NCI-H69 (cell line): ENCODE data around the gene TLR9.

ENCODE experiments used
- DNase-seq: peaks from one replicate; lab custom pipeline; 2025; lab: John Stamatoyannopoulos, UW

TLR9 gene

DNA sequence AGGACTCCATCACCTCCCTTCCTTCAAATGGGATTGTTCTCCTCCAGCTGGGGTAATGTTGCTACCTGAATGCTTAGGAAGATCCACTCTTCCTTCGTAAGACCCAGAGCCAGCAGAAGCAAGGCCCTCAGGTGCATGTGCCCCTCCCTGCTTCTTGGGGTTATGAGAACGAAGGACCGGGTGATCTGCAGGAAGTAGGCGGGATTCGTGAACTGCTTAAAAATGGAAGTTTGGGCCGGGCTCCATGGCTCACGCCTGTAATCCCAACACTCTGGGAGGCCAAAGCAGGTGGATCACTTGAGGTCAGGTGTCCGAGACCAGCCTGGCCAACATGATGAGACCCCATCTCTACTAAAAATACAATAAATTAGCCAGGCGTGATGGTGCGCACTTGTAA lies 8.0 kb downstream of the TLR9 start:
- DNase-seq, result no peak

DNA sequence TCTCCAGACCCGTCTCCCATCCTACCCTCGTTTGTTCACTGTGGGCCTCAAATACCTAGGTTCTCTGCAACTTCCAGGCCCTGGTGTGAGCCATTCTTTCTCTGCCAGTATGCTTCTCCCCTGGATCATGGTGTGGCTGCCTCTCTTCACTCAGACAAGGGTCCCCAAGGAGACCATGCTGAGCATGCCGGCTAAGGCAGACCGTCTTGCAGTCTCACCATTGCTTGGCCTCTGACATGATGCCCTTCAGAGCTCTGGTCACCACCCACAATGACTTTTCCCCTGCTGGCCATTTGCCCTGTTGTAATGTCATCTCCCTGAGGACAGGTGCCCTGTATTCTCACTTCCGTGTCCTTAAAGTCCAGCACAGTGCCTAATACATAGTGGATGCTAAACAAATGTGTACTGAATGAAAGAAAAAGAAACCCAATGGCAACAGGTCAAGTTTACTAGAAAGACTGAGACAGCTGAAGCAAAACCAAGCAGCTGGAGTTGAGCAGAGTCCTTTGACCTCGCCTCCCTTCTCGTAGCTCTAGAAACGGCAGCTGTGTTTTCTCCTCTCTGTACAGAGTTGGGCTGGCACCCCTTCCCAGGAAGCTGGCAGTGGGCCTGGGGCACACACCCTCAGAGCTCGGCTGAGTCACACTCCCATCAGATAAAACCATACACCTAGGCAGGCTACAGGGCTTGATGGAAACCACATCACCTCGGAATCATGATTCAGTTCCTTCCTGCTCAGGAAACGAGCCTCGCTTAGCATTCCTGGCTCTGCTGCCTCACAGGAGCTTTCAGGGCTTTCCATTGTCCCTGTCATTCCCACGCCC lies 8.6 kb downstream of the TLR9 start:
- peak; percentile 53 for DNase-seq

DNA sequence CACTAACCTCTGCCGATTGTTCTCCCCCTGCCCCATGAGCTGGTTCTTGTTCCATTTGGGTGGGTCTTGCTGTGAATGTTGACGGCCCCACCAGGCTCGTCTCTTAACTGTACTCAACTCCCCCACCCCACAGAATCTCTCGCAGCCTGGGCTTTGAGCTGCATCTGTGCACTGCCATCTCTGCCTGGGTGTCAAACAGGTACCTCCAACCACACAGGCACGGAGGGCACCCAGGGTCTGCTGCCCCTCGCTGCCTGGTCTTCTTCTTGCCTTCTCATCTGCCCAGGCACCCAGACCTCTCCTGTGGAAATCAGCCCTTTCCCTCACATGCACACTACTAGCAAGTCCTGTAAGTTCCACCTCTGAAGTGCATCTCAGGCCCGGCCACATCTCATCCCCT lies 10.1 kb downstream of the TLR9 start:
- no peak for DNase-seq

DNA sequence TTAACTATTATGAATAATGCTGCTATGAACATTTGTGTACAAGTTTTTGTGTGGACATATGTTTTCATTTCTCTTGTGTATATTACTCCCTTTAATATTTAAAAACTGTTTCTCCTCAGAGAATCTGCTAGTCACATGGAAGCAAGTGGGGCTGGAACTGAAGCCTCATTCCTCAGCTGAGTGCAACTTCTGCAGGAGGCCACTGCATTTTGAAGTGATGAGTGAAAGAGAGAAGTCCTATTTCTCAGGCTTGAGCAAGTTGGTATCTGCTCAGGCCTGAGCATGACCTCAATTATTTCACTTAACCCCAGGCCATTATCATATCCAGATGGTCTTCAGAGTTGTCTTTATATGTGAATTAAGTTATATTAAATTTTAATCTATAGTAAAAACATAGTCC lies 11.5 kb downstream of the TLR9 start:
- no peak for DNase-seq

DNA sequence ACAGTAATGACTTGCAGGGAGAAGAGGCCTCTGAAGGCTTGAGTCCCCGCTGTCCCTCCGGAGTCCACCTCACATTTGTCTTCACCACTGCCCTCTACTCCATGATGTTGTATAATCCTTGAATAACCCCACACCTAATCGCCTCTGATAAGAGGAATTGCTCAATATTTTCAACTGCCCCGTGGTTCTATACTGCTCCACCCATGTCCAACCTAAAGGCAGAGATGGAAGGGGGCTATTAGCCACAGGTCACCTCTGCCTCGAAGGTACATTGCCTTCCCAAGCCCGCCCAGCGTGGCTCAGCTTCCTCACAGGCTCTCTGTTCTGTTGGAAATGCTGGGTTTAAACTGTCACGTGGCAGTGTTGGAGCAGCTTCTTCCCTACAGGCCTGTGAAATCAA lies 12.4 kb downstream of the TLR9 start:
- no peak for DNase-seq

DNA sequence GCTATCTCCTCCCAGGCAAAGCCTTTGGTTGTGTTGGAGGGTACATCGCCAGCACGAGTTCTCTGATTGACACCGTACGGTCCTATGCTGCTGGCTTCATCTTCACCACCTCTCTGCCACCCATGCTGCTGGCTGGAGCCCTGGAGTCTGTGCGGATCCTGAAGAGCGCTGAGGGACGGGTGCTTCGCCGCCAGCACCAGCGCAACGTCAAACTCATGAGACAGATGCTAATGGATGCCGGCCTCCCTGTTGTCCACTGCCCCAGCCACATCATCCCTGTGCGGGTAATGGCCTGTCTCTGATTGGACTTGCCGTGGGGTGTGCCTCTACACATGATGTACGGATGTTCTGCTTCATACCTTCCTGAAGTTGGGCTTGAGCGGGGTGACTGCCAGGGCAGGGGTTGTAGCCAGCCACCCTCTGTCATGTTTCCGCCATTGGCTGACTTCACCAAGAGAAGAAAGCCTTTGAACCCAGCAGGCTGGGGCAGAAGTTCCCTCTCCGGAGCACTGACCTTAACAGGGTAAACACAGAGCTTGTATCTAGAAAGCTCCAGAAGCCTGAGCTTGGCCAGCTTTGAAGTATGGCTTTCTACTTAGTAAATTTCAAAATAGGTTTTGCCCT lies 14.1 kb downstream of the TLR9 start:
- no peak for DNase-seq

DNA sequence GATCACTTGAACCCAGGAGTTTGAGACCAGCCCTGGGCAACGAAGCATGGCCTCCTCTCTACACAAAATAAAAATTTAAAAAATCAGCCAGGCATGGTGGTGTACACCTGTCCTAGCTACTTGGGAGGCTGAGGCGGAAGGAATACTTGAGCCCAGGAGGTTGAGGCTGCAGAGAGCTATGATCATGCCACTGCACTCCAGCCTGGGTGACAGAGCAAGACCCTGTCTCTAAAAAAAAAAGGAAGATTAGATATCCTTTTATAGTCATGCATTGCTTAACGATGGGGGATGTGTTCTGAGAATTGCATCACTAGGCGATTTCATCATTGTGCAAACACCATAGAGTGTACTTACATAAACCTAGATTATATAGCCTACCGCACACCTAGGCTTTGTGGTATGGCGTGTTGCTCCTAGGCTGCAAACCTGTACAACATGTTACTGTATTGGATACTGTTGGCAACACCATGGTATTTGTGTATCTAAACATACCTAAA lies 14.8 kb downstream of the TLR9 start:
- peak; percentile 9 for DNase-seq

DNA sequence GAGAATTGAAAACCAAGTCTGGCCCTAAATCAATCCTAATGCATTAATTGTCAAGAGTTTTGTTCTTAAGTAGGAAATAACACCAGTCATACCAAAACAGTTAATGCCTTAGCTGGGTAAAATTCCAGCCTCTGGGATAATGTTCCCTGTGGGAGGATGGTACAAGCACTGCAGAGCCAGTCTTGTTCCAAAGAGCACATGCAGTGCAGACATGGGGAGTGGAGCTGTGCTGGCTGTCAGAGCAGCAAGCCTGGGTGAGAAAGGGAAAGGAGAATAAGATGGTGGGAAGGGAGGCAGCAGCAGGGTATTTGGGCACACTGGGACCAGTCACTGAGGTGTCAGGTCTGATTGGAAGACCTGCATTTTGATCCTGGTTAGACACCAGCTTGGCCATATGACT lies 15.4 kb downstream of the TLR9 start:
- no peak for DNase-seq

DNA sequence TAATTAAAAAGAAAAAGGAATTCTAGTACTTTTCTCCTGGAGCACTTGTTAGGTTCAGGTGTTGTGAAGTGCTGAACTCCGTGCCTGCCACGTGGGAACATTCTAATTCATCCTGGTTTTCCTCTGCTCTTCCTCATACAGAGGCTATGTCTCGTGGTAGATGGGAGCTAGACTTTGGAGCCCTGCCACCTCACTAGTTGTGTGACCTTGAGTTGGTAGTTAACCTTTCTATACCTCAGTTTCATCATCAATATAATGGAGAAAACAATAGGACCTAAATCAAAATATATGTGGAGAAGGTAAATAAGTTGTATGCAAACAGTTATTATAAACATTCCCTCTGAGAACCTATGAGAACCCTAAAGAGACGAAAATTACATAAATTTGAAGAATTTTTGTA lies 16.9 kb downstream of the TLR9 start:
- DNase-seq, result no peak

DNA sequence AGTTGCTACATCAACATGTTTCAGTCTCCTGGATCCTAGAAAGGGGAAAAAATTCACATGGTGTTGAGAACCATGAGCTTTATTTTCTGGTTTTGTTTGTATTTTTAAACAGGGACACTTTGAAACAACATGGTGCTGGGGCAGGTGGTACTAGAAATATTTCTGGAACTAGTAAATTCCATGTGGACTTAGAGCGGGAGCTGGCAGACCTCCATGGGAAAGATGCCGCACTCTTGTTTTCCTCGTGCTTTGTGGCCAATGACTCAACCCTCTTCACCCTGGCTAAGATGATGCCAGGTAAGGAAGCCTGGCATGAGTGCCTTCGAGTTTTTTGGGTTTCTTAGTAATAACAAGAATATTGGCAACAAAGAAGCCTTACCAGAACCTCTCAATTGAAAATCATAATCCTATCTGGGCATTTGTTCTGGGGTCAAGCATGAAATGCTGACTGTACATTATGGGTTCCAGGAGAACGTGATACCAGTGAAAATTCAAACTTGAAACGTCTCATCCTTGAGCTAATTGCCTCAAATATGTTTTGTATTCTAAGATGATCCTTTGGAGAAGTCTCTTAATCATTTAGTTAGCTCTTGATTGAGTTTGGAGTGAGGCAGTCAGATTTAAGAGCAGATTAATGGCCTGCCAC lies 19.6 kb downstream of the TLR9 start:
- no peak for DNase-seq

DNA sequence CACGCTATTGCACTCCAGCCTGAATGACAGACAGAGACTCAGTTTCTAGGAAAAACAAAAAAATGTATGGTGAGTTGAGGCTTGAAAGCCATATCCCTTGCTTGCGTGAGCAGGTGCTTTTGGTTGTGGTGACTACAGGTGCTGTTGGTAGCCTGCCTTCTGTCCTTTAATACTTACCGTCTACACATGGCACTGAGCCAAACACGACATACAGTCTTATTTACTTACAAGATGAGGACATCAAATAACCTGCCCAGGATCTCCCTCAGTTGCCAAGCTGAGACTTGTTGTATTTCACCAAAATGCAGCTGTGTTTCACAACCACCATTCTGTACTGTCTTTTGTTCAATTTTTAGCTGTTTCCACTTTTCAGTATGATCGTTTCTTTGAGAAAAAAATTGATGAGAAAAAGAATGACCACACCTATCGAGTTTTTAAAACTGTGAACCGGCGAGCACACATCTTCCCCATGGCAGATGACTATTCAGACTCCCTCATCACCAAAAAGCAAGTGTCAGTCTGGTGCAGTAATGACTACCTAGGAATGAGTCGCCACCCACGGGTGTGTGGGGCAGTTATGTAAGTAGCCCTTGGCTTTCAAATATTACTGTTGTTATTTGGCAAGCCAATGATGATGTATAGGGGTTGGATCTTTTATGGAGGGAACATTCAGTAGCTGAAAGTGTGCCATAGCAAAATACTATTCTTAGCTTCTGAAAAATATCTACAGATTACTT lies 20.9 kb downstream of the TLR9 start:
- peak; percentile 91 for DNase-seq

DNA sequence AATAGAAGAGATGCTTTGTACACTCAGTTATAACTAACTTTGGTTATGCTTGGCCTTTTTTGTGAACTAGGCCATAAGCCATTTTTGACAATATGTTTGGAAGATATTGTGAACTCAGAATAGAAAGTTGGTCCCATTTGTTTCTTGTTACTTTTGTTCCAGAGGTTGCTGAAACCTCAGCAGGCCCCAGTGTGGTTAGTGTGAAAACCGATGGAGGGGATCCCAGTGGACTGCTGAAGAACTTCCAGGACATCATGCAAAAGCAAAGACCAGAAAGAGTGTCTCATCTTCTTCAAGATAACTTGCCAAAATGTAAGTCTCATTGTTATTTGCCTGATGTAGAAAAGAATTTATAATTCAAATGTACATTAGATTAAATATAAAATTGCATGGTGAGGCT lies 21.7 kb downstream of the TLR9 start:
- no peak for DNase-seq

DNA sequence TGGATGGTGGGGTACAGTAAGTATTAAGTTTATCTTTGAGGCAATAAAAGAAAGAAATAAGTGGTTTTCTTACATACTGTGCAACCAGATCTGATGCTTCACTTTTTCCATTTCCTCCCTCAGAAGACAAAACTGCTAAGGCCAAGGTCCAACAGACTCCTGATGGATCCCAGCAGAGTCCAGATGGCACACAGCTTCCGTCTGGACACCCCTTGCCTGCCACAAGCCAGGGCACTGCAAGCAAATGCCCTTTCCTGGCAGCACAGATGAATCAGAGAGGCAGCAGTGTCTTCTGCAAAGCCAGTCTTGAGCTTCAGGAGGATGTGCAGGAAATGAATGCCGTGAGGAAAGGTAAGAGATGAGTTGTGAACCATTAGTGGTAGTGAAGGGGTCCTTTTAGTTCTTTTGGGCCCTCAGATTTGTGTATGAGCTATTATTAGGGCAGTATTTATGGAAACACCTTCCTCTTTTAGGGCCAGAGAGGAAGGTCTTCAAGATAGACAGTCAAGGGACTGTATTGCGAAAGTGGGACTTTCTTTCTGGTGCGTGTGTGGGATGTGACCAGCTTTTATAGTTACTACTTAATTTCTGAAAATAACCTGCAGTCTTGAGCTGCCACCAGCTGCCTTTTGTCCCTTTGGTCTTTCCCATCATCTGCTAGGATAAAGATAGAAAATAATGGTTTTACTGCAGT lies 22.9 kb downstream of the TLR9 start:
- no peak for DNase-seq

DNA sequence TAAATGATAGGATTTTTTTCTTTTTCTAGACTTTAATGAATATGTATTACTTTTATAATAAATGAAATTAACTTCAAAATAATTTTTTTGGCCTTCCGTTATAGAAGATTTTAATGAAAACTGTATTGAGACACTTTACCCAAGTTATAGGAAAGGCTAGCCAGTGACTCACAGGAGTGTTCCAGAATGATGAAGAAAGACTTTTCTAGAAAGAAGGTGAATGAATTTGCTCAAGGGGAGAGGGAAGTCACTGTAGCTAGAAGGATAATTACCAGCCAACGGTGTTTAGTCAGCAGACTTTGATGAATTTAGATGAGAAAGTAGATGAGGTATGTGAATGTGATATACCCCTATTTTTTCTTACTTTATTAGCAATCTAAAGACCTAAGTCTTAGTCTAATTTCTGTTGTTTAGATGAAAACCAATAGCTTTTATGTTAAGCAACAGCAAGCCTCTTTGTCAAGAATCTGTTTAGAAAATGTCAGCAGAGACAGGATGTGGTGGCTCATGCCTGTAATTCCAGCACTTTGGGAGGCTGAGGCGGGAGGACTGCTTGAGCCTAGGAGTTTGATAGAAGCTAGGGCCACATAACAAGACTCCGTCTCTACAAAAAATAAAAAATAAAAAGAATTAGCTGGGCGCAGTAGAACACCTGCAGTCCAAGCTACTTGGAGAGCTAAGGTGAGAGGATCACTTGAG lies 24.3 kb downstream of the TLR9 start:
- DNase-seq, result no peak

DNA sequence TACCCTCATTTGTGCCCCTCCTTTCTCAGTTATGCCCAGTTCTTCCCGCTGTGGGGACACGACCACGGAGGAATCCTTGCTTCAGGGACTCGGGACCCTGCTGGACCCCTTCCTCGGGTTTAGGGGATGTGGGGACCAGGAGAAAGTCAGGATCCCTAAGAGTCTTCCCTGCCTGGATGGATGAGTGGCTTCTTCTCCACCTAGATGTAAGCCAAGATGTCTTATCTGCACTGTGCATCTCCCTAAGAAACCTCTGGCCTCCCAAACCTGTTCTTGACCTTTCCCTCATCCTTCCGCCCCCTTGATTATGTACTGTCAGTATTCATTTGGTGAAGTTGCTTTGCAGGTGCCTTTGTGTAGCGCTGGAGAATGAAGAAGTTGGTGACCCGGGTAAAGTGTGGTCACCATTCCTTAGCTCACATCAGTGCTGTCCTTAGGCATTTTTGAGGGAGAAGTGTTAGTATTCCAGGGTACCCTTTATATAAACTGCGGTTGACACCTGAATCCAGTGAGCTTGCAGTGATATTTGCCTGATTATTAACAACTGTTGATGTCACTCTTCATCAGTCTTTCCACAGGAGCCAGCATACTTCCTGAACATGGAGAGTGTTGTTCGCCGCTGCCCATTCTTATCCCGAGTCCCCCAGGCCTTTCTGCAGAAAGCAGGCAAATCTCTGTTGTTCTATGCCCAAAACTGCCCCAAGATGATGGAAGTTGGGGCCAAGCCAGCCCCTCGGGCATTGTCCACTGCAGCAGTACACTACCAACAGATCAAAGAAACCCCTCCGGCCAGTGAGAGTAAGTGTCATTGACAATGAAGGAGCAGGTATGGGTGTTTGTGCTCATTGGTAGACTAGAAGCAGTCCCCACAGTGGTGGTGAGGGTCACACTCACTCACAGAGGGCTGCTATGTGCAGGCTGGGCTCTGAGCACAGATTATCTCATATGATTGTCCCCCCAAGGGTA lies 26.5 kb downstream of the TLR9 start:
- no peak for DNase-seq

DNA sequence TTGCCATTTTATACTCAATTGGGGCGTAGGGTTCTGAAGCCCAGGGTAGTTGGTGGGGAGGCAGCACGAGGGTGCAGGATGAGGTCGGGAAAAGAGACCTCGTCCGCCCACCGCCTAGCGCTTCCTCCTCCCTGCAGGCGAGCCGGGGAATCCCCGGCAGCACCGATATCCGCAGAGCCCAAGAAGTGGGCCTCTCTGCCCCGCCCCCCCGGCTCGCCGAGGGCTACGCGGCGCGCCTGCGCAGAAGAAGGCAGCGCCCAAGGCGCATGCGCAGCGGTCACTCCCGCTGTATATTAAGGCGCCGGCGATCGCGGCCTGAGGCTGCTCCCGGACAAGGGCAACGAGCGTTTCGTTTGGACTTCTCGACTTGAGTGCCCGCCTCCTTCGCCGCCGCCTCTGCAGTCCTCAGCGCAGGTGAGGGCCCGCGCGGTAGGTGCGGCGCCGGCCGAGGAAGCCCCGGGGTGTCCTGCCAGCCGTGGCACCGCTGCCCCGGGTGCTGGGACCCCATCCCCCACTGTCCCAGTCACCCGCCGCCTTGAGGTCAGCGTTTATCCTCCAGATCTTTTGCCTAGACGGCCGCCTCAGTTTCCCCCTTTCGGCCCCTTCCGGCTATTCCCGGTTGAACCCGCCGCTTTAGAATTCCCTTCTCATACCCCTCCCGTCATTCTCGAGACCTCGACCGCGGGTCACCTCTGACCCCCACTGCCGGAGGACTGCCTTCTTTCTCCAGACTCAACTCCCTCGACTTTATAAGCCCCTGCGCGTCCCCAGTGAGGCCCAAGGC lies 27.4 kb downstream of the TLR9 start, which contains the start of gene ALAS1:
Gene ALAS1 (plus strand): TSS at position 319 of the 784 bp plus-strand sequence. CDS start 1,082 bp downstream, outside the sequence.
- DNase-seq, result peak; percentile 88

DNA sequence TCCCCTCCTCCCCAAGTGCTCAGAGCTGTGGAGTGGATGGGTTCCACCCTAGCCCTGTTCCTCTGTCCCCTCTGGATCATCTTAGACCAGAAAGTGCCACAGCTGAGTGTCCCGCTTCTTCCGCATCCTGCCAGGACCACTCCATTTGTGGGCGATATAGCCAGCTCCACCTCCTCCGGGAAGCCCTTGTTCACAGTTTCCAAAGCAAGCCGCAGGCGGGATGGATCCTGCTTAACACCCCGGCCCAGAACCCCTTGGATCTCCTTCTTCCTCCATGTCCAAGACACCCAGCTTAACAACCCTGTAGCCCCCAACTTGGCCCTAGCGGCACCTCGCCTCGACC lies 28.0 kb downstream of the TLR9 start:
- no peak for DNase-seq

DNA sequence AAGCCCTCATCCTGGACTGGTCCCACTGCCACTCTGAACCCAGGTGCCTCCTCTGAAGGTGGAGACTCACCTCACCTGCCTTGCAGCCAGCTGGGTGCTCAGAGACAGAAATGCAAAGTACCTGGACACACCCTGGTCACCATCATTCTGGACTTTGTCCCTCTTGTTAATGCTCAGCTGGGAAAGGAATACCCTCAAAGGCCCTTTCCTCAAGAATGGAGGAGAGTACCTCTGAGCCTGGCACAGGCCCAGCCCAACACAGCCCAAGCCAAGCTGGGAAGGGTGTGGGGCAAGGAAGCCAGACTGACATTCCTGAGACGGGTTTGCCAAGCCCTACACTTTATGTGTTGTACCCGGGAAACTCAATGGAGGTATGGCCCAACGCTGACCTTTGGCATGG lies 28.5 kb downstream of the TLR9 start:
- DNase-seq, result no peak

DNA sequence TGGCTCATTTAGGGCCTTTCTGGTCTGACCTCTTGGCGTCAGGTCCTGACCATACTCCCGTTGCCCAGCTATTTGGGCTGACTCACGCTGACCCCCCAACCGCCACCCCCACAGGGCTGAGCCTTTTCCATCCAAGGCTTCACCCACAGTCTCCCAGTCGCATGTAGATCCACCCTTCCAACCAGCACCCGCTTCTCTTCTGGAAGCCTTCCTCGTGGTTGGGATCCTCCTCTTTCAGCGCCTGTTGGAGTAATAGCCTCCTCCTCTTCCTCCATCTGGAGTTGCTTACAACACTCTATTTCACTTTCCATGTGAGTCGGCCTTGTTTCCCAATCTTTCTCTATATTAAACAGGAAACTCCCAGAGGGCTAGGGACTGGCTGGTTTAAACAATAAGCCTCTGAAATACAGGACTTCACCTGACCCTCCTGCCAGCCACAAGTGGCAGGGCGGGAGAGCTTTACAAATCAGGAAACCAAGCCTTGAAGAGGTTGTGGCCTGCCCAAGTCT lies 29.6 kb downstream of the TLR9 start:
- no peak for DNase-seq
